GM19372 (cell line): ENCODE measurements around the gene RBMS3.
"Not testable (repeated sequence)": the region's sequence is repeated elsewhere in the genome, so short reads cannot be mapped to it uniquely, and the experiment has no call there.

Experiments
- ATAC-seq: cut with Tn5 transposase; IDR thresholded peaks from one replicate; pipeline ENCODE4 v1.9.1; 2021; ENCODE audit warnings: mild to moderate bottlenecking, low read depth, moderate library complexity; ENCODE audit not compliant: unreplicated experiment

RBMS3 gene

DNA sequence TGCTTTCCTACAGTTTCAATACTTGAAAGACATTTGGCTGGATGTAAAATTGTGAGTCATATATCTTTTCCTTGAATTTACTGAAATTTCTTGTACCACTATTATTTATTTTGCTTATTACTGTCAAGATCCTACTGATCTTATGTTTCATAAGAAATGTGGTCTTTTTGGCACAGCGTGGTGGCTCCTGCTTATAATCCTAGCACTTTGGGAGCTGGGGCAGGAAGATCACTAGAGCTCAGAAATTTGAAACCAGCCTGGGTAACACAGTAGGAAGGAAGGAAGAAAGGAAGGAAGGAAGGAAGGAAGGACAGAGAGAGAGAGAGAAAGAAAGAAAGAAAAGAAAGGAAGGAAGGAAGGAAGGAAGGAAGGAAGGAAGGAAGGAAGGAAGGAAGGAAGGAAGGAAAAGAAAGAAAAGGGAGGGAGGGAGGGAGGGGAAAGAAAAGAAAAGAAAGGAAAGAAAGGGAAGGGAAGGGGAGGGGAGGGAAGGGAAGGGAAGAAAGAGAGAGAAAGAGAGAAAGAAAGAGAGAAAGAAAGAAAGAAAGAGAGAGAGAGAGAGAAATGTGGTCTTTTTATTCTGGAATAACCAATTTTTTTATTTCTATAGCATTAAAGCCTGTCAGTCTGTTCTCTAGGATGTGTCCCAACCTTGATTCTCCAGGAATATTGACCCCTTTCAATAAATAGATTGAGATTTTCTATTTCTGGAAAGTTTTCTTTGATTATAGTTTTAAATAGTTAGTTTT lies 753.5 kb downstream of the RBMS3 start:
- ATAC-seq: no peak

DNA sequence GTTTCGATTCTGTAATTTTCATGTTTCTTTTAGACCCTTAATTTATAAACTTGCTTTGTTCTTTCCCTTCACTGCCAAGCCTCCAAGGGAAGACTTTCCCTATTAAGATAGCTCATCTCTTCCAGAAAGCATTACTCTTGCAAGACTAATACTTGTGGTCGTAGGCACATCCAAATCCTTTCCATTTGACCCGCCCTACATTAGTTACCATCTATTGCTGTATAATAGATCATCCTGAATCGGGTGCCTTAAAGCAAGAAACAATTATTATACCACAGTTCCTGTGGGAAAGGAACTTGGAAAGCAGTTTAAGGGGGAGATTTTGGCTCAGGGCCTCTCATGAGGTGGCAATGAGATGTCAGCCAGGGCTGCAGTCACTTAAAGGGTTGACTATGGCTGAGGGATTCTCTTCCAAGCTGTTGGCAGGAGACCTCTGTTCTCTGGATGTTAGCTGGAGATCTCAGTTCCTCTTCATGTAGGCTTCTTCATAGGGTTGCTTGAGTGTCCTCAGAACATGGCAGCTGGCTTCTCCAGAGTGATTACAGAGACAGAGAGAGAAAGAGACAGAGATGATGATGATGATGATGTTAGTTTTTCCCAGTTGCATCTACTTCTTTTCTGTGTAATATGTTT lies 755.2 kb downstream of the RBMS3 start:
- ATAC-seq: no peak

DNA sequence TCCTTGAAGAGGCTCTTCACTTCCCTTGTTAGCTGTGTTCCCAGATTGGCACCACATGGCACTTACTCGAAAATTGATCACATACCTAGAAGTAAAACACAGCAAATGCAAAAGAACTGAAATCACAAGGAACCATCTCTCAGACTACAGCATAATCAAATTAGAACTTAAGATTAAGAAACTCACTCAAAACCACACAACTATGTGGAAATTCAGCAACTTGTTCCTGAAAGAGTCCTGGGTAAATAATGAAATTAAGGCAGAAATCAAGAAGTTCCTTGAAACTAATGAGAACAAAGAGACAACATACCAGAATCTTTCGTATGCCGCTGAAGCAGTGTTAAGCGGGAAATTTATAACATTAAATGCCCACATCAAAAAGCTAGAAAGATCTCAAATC lies 759.3 kb downstream of the RBMS3 start:
- ATAC-seq: no peak

DNA sequence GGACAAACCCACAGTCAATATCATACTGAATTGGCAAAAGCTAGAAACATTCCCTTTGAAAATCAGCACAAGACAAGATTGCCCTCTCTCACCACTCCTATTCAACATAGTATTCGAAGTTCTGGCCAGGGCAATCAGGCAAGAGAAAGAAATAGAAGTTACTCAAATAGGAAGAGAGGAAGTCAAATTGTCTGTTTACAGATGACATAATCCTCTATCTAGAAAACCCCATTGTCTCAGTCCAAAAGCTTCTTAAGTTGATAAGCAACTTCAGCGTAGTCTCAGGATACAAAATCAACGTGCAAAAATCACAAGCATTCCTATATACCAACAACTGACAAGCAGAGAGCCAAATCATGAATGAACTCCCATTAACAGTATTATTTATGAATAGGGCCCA lies 760.6 kb downstream of the RBMS3 start:
- ATAC-seq: not testable (repeated sequence)

DNA sequence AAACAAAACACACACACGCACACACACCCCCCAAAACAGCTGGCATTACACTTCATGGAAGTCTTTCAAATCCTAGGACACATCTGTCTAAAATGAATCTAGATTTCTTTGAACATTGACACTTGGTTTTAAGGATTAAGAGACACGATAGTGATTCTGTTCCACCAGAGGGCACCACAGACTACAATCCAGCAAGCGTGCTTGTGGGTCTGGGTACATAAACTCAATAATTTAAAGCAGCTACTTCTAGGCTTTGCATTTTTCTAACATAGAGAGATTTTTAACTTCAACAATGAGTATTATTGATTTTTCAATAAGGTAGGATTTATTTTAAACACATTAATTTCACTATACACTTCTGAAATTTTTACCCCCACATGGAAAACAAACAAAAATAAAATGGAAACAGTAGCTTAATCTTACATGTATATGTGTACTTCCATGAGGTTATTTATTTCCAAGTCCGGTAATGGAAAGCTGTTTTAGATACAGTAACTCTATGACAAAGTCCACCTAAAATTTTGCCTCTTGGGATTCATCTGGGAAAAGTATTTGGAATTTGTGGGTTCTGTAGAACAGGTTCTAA lies 761.5 kb downstream of the RBMS3 start:
- no peak for ATAC-seq

DNA sequence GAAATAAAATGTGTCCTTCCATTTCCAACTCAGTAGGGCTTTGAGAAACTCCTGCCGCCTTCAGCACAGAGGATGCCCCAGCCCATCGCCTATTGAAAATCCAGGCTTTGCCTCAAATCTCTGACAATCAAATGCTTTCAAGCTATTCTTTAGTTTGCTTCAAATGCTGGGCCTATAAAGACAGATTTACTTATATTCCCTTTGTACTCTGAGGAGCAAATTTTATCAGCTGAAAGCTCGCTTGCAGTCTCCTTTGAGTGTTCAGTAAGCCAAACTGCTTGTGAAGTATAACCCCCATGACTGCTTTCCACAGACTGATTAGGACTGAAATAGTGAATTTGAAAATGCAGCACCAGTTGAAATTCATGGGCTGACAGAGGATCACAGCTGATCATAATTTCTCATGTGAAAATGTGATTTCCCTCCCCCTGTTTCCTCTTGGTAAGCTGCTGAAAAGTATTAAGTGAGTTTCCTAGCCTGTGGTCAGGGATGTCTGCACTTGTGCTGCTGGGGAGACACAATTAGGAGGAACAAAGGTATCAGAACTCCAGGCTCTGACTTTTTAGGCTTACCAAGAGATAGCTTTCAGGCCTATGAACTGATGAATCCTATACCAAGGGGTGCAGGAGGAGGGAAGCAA lies 762.2 kb downstream of the RBMS3 start:
- no peak for ATAC-seq

DNA sequence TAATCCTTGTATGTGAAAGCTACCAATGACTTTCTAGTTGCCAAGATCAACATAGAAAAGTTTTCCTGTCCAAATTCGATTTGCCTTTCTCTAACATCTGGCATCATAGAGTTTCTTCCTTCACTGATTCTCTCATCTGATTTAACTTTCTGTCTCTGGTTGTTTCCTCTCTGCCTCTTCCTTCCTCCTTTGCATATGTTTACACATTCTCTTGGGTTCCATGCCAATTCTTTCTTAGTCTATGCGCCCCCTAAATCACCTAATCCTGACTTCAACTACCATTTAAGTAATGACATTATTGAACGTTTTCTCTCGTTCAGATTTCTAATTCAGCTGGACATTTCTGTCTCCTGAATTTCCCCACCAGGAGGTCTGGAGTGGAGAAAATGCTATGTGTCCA lies 763.6 kb downstream of the RBMS3 start:
- ATAC-seq: no peak

DNA sequence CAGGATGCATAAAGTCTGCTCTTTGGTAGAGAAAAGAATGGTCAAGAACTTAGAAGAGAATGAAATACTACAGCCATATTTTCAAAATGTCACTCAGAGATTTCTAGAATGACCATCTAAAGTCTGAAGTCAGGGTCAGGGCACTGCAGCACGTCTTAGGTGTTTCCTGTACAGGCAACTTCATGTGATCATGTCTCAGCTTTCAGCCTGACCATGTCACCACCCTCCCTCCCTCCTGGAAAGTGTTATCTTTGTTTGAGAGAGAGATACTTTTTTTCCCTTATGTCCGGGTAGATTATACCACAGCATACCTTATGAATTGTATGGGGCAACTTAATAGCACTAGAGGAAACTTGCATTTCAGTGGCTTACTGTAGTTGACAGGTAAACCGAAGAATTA lies 767.6 kb downstream of the RBMS3 start:
- no peak for ATAC-seq

DNA sequence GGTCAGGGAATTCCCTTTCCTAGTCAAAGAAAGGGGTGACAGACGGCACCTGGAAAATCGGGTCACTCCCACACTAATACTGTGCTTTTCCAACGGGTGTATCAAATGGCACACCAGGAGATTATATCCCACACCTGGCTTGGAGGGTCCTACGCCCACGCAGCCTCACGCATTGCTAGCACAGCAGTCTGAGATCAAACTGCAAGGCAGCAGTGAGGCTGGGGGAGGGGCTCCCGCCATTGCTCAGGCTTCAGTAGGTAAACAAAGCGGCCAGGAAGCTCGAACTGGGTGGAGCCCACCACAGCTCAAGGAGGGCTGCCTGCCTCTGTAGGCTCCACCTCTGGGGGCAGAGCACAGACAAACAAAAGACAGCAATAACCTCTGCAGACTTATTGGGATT lies 769.2 kb downstream of the RBMS3 start:
- not testable (repeated sequence) for ATAC-seq

DNA sequence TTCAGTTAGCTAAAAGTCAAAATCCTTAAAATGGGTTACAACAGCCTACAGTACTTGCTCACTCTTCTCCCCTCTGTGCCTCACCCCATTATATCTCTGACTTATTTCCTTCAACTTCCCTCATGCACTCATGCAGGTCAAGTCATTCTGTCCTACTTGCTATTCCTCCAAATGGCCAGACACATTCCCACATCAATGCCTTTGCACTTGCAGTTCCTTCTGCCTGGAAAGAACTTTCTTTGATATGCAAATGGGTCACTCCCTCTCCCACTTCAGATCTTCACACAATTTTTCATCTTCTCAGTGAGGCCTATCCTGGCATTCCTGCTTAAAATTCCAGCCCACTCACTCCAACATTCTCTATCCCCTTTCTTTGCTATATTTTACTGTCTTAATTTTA lies 778.4 kb downstream of the RBMS3 start:
- ATAC-seq: no peak
